SU-DHL-6 (cell line): ENCODE results near the gene ARHGAP6.

ENCODE experiments used
- H2AFZ ChIP-seq: fragments of 200-600 bp; sonication (generic); 2 replicates; pipeline ENCODE4 v1.6.1; 2014; ENCODE audit warnings: low read depth, mild to moderate bottlenecking, moderate library complexity, mixed read lengths, antibody characterized with exemption, low read length; ENCODE audit not compliant: severe bottlenecking
- H3F3A ChIP-seq: fragments of 200-600 bp; shearing (Covaris generic); 2 replicates; pipeline ENCODE4 v1.6.0; 2016; ENCODE audit warnings: antibody characterized with exemption, mild to moderate bottlenecking; ENCODE audit not compliant: insufficient read depth
- H3K27ac ChIP-seq: fragments of 200-600 bp; sonication (generic); 2 replicates; pipeline ENCODE4 v1.5.1; 2016; ENCODE audit warnings: low read depth, mild to moderate bottlenecking, low read length, moderate library complexity, mixed read lengths
- H3K27me3 ChIP-seq: fragments of 200-600 bp; sonication (generic), shearing (Covaris generic); 2 replicates; pipeline ENCODE4 v1.6.0; 2014; ENCODE audit warnings: mild to moderate bottlenecking, low read length
- H3K36me3 ChIP-seq: fragments of 200-600 bp; sonication (generic); 2 replicates; pipeline ENCODE4 v1.6.1; 2014; ENCODE audit warnings: mild to moderate bottlenecking, low read length, mixed read lengths
- H3K4me2 ChIP-seq: fragments of 300-600, 200-600 bp; shearing (Covaris generic), sonication (generic); 2 replicates; pipeline ENCODE4 v1.6.0; 2014; ENCODE audit warnings: low read length, low read depth, mild to moderate bottlenecking; ENCODE audit not compliant: poor library complexity, severe bottlenecking
- H3K4me3 ChIP-seq: fragments of 200-600 bp; sonication (generic); 2 replicates; pipeline ENCODE4 v1.5.1; 2014; ENCODE audit warnings: antibody characterized with exemption, low read length, mild to moderate bottlenecking, mixed read lengths; ENCODE audit not compliant: insufficient read depth, poor library complexity, severe bottlenecking
- H3K79me2 ChIP-seq: fragments of 200-600 bp; sonication (generic); 2 replicates; pipeline ENCODE4 v1.6.1; 2014; ENCODE audit warnings: mild to moderate bottlenecking, low read length, moderate library complexity; ENCODE audit not compliant: insufficient read depth
- H3K9ac ChIP-seq: fragments of 200-600 bp; sonication (generic); 2 replicates; pipeline ENCODE4 v1.7.0; 2014; ENCODE audit warnings: mild to moderate bottlenecking, low read length
- H3K9me2 ChIP-seq: fragments of 200-600 bp; sonication (generic); replicated peaks from 2 replicates; pipeline ENCODE4 v1.6.1; 2014; ENCODE audit warnings: low read length; ENCODE audit not compliant: insufficient read depth
- H3K9me3 ChIP-seq: fragments of 200-600 bp; sonication (generic); 2 replicates; pipeline ENCODE4 v1.6.1; 2014; ENCODE audit warnings: low read length, mixed read lengths; ENCODE audit not compliant: insufficient read depth
- H4K20me1 ChIP-seq: fragments of 200-600 bp; sonication (generic); 2 replicates; pipeline ENCODE4 v1.6.1; 2014; ENCODE audit warnings: low read depth, mild to moderate bottlenecking, antibody characterized with exemption, low read length, moderate library complexity, mixed read lengths
- CTCF ChIP-seq: fragments of 200-600 bp; sonication (generic); IDR thresholded peaks from one replicate; pipeline ENCODE4 v1.5.1; 2017; ENCODE audit warnings: antibody characterized with exemption, mild to moderate bottlenecking, low read length, moderate library complexity; ENCODE audit not compliant: insufficient read depth, poor library complexity, severe bottlenecking
- EZH2phosphoT487 ChIP-seq: fragments of 200-600 bp; sonication (generic), shearing (Covaris generic); conservative IDR thresholded peaks from 2 replicates; pipeline ENCODE4 v1.6.1; 2018; ENCODE audit warnings: mild to moderate bottlenecking, antibody characterized with exemption, low read length, moderate library complexity, mixed read lengths

ARHGAP6 gene

DNA sequence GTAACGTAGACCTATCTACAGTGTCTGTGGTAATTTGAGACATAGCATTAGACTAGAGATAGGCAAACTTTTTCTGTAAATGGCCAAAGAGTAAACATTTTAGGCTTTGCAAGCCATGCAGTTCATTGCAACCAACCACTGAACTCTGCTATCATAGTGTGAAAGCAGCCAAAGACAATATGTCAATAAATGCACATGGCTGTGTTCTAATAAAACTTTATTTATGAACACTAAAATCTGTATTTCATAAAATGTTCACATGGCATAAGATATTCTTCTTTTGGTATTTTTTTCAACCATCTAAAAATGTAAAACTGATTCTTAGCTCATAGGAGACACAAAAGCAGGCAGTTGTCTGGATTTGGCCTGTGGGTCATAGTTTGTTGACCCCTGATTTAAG, 251.6 kb downstream of the ARHGAP6 start:
- no peak overlapping the region for H3K27ac ChIP-seq
- no peaks in the 10 kb centered on the region for H3K9me3 ChIP-seq
- no peaks in the 10 kb centered on the region for H3K36me3 ChIP-seq
- H4K20me1 ChIP-seq, result no peaks in the 10 kb centered on the region
- H3K9me2 ChIP-seq, result no peaks in the 10 kb centered on the region
- no peak overlapping the region for H2AFZ ChIP-seq
- no peaks in the 10 kb centered on the region for H3K27me3 ChIP-seq
- H3K9ac ChIP-seq, result no peak overlapping the region
- no peaks in the 10 kb centered on the region for H3F3A ChIP-seq
- H3K79me2 ChIP-seq, result no peaks in the 10 kb centered on the region
- H3K4me3 ChIP-seq, result no peak overlapping the region
- TF ChIP-seq CTCF, result no peak
- no peak for TF ChIP-seq EZH2phosphoT487
- no peak overlapping the region for H3K4me2 ChIP-seq

GRCh38 chrX:11412715-11413623, 252.8 kb downstream of the ARHGAP6 start:
- Histone ChIP-seq H3F3A (no peaks in the 10 kb centered on the region), H2AFZ (no peak overlapping the region), H4K20me1 (no peaks in the 10 kb centered on the region), H3K9me2 (no peaks in the 10 kb centered on the region), H3K4me2 (no peak overlapping the region), H3K27me3 (no peaks in the 10 kb centered on the region), H3K9me3 (no peaks in the 10 kb centered on the region), H3K79me2 (no peaks in the 10 kb centered on the region), H3K36me3 (no peaks in the 10 kb centered on the region), H3K27ac (no peak overlapping the region), H3K9ac (no peak overlapping the region), H3K4me3 (no peak overlapping the region)
- TF ChIP-seq CTCF, result no peak
- TF ChIP-seq EZH2phosphoT487, result no peak

DNA sequence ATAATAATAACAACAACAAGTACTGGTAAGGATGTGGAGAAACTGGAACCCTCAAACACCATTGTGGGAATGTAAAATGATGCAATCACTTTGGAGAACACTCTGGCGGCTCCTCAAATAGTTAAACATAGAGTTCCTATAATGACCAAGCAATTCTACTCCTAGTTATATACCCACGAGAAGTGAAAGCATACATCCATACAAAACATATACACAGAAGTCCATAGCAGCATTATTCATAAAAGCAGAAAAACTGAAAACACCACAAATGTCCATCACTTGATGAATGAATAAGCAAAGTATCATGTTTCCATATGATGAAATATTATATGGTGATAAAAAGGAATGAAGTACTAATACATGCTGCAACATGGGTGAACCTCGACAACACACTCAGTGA, 255.8 kb downstream of the ARHGAP6 start:
- Histone ChIP-seq H3K4me3 (no peak overlapping the region), H3K4me2 (no peak overlapping the region), H3K9me3 (no peaks in the 10 kb centered on the region), H3K27me3 (no peaks in the 10 kb centered on the region), H3K9ac (no peak overlapping the region), H4K20me1 (no peaks in the 10 kb centered on the region), H2AFZ (no peak overlapping the region), H3K36me3 (no peaks in the 10 kb centered on the region), H3K79me2 (no peaks in the 10 kb centered on the region), H3K27ac (no peak overlapping the region), H3K9me2 (no peaks in the 10 kb centered on the region), H3F3A (no peaks in the 10 kb centered on the region)
- TF ChIP-seq EZH2phosphoT487, result no peak

DNA sequence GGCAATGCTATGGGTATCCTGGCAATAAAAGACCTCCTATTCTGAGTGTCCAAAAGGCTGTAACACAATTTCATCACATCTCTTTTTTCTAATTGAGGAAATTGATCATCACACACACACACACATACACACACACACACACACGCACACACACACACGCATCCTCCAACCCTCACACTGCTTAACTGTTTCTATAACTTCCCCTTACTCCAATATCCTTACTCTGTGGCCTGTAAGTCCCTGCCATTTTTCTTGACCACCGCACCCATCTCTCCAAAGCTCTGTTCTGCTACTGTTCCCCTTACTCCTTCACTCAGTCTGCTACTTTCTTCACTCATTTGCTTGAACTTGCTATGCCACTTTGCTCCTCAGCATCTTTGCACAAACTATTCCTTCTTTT, 256.9 kb downstream of the ARHGAP6 start:
- H3K4me3 ChIP-seq, result no peak overlapping the region
- H4K20me1 ChIP-seq, result no peaks in the 10 kb centered on the region

More for the DNA sequence above, 256.9 kb downstream of the ARHGAP6 start:
- H3F3A ChIP-seq, result no peaks in the 10 kb centered on the region
- TF ChIP-seq EZH2phosphoT487 (no peak), CTCF (no peak)
- no peaks in the 10 kb centered on the region for H3K36me3 ChIP-seq
- no peak overlapping the region for H2AFZ ChIP-seq
- H3K4me2 ChIP-seq, result no peak overlapping the region
- H3K79me2 ChIP-seq, result no peaks in the 10 kb centered on the region
- H3K9me3 ChIP-seq, result no peaks in the 10 kb centered on the region
- no peaks in the 10 kb centered on the region for H3K9me2 ChIP-seq
- H3K9ac ChIP-seq, result no peak overlapping the region
- no peak overlapping the region for H3K27ac ChIP-seq
- no peaks in the 10 kb centered on the region for H3K27me3 ChIP-seq
